Keratinocyte (primary cell): Measurements from ENCODE around the gene AVPR2.

Source experiments
- CTCF ChIP-seq, 3 experiments: IDR thresholded peaks in 1 of 3; conservative IDR thresholded peaks in 1 of 3; optimal IDR thresholded peaks in 1 of 3; 2 replicates in 2 of 3; 3 replicates in 1 of 3; pipeline versions ENCODE3 to v1.5.1; 2011; ENCODE audit warnings: low read length in 3 of 3, mild to moderate bottlenecking in 3 of 3, moderate library complexity in 2 of 3, control low read depth in 1 of 3, inconsistent platforms in 1 of 3; ENCODE audit not compliant: insufficient read depth in 2 of 3; ENCODE audit errors: extremely low read depth in 1 of 3
- EZH2 ChIP-seq: IDR thresholded peaks from one replicate; pipeline ENCODE4 v1.6.1; 2012; ENCODE audit warnings: inconsistent platforms, mild to moderate bottlenecking, low read length, moderate library complexity

DNA sequence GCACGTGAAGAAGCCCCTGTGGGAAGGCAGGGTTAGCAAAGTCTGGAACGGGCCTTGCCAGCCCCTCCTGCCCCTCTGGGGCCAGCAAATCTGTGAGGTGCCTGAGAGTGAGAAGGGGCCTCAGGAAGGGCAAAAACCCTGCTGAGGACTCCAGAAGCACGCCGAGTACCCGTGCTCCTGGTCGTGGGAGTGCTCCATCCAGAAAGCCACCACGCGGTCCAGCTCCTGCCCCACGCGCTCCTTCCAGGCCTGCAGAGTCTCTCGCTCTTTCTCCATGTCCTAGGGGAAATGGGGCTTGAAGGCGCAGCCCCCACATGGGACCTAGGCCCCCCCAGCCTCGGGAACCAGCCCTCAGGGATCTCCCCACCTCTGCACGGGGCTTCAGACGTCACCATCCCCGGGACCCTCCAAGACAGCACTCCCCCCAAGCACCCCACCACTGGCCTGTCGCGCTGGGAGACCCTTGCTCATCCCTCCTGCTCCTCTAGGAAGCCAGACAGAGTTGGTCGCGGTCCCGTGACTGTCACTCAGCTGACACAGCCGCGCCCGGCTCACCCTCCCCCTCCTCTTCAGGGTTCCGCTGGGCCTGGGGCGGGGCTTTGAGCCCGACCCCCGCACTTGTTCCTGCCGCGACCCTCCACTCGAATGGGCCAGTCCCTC lies 39.8 kb downstream of the AVPR2 start, which contains the start of gene RENBP:
- TF ChIP-seq CTCF (optimal IDR thresholded peaks at IDR 0.05 in 1 of 3, IDR thresholded peaks at IDR 0.05 in 1 of 3, conservative IDR thresholded peaks at IDR 0.05 in 1 of 3; ENCODE audit: extremely low read depth in 1 of 3, insufficient read depth in 2 of 3, low read length in 3 of 3) (no peak), EZH2 (no peak)
